Activated CD4-positive, CD25-positive, alpha-beta regulatory T cell treated with anti-CD3 and anti-CD28 coated beads, Interleukin-2, amount 50 U/mL, for 24 hours (primary cell): ENCODE results near the gene RFX3.
A peak's percentile ranks its signal among the peaks of the same experiment; 100 is the strongest.

Source experiments
- ATAC-seq, 2 donors: fragments of 150-1000 bp; cut with Tn5 transposase; one replicate each; pipeline ENCODE4 v1.10.0; 2021; ENCODE audit warnings: mild to moderate bottlenecking in 1 of 2, moderate library complexity in 1 of 2

The RFX3 gene

GRCh38 chr9:3525836-3526164 lies at the start of gene RFX3:
Gene RFX3 (minus strand): TSS chr9:3526001. CDS start chr9:3395588, 130,413 bp downstream.
- peak; percentile 64 for ATAC-seq

GRCh38 chr9:3571500-3571899 lies 45.7 kb upstream of the RFX3 start:
- no peak for ATAC-seq

GRCh38 chr9:3569529-3569928 lies 43.7 kb upstream of the RFX3 start:
- peak in 1 of 2 donors; percentile 79 for ATAC-seq

- ATAC-seq = no peak
Observed at GRCh38 chr9:3567988-3568387, 42.2 kb upstream of the RFX3 start.

- no peak for ATAC-seq
Observed at GRCh38 chr9:3553076-3553765, 27.4 kb upstream of the RFX3 start.

- no peak for ATAC-seq
Observed at GRCh38 chr9:3549225-3549624, 23.4 kb upstream of the RFX3 start.

- ATAC-seq = no peak
Observed at GRCh38 chr9:3548648-3549047, 22.8 kb upstream of the RFX3 start.

GRCh38 chr9:3541206-3541605 lies 15.4 kb upstream of the RFX3 start:
- ATAC-seq = no peak

GRCh38 chr9:3534614-3535404 lies 9.0 kb upstream of the RFX3 start:
- peak; percentile 69 to 76 for ATAC-seq

GRCh38 chr9:3532158-3532557 lies 6.4 kb upstream of the RFX3 start:
- ATAC-seq = no peak

GRCh38 chr9:3528451-3528850 lies 2.6 kb upstream of the RFX3 start:
- ATAC-seq = peak; percentile 46 to 49

GRCh38 chr9:3526997-3527940 lies 1.5 kb upstream of the RFX3 start:
- ATAC-seq = no peak

- ATAC-seq = peak; percentile 55 to 63
Observed at GRCh38 chr9:3526165-3526996, 580 bp upstream of the RFX3 start.

- ATAC-seq = no peak
Observed at GRCh38 chr9:3525096-3525835, 535 bp downstream of the RFX3 start.

- ATAC-seq = no peak
Observed at GRCh38 chr9:3521966-3522365, 3.8 kb downstream of the RFX3 start.

- no peak for ATAC-seq
Observed at GRCh38 chr9:3520564-3520963, 5.2 kb downstream of the RFX3 start.

- ATAC-seq = no peak
Observed at GRCh38 chr9:3517377-3518048, 8.3 kb downstream of the RFX3 start.

- ATAC-seq = no peak
Observed at GRCh38 chr9:3516667-3517330, 9.0 kb downstream of the RFX3 start.

GRCh38 chr9:3515405-3515804 lies 10.4 kb downstream of the RFX3 start:
- no peak for ATAC-seq

GRCh38 chr9:3514786-3515185 lies 11.0 kb downstream of the RFX3 start:
- ATAC-seq = no peak
